T-cell (primary cell): ENCODE data around the gene LIMK1. TPM values are rescaled to one million over a fixed set of nuclear protein-coding genes. Genes with fewer than 3 reads are reported as not detected.
"Not testable (repeated sequence)": the region's sequence is repeated elsewhere in the genome, so short reads cannot be mapped to it uniquely, and the experiment has no call there.

Experiments used
- ATAC-seq, 4 experiments: fragments of 200-7000 bp in 3 of 4; fragments of 150-1000 bp in 1 of 4; cut with Tn5 transposase; replicated peaks in 1 of 4; 1 replicate in 3 of 4; 2 replicates in 1 of 4; pipeline ENCODE4 v1.10.0; 2021; ENCODE audit warnings: moderate library complexity in 3 of 4, mild to moderate bottlenecking in 2 of 4, moderate number of reproducible peaks in 1 of 4
- CTCF ChIA-PET, 2 donors: fragments of 300-600 bp; sonication (Branson Sonifier 250); formaldehyde crosslinking; loops; one replicate each; lab custom pipeline; 2022; ENCODE audit warnings: antibody characterized with exemption in 2 of 2; lab: Charles Lee
- POLR2A ChIA-PET, 2 donors: fragments of 300-600 bp; sonication (Branson Sonifier 250); formaldehyde crosslinking; loops; one replicate each; lab custom pipeline; 2022; ENCODE audit warnings: antibody characterized with exemption in 2 of 2; lab: Charles Lee
- DNase-seq, 35 experiments: peaks; one replicate each; pipeline versions ENCODE4 v3.0.0 to v3.0.0-alpha.2; 2013 to 2023
- H3K27ac ChIP-seq: one replicate; pipeline ENCODE4 v1.5.1; 2013; ENCODE audit warnings: low read length
- H3K27me3 ChIP-seq, 2 experiments: replicated peaks in 1 of 2; 1 replicate in 1 of 2; 2 replicates in 1 of 2; pipeline versions ENCODE4 v1.6.1 to v1.7.0; 2013; ENCODE audit warnings: low read length in 1 of 2, mixed read lengths in 1 of 2; ENCODE audit not compliant: control insufficient read depth in 2 of 2, insufficient read depth in 2 of 2; ENCODE audit errors: extremely low read depth in 1 of 2
- H3K36me3 ChIP-seq, 2 donors: 1 replicate in 1 of 2; 2 replicates in 1 of 2; pipeline versions ENCODE4 v1.6.1 to v1.7.0; 2013; ENCODE audit warnings: low read length in 1 of 2; ENCODE audit not compliant: control insufficient read depth in 2 of 2, insufficient read depth in 1 of 2; ENCODE audit errors: extremely low read depth in 1 of 2
- H3K4me1 ChIP-seq, 2 experiments: 1 replicate in 1 of 2; 2 replicates in 1 of 2; pipeline versions ENCODE4 v1.6.1 to v1.7.0; 2013; ENCODE audit warnings: low read length in 2 of 2, mixed read lengths in 1 of 2; ENCODE audit not compliant: insufficient read depth in 2 of 2, control insufficient read depth in 1 of 2; ENCODE audit errors: extremely low read depth in 1 of 2
- H3K4me3 ChIP-seq, 2 donors: 1 replicate in 1 of 2; 2 replicates in 1 of 2; pipeline versions ENCODE4 v1.5.1 to v1.7.0; 2013; ENCODE audit warnings: mild to moderate bottlenecking in 2 of 2, low read length in 1 of 2, moderate library complexity in 1 of 2; ENCODE audit not compliant: control insufficient read depth in 1 of 2; ENCODE audit errors: extremely low read depth in 1 of 2
- H3K9me3 ChIP-seq: 2 replicates; pipeline ENCODE4 v1.7.0; 2013
- H3K27ac Mint-ChIP-seq, 2 donors: one replicate each; pipeline ENCODE4 v1.8.0; 2020 to 2021; ENCODE audit warnings: mild to moderate bottlenecking in 2 of 2, mixed read lengths in 2 of 2
- H3K27me3 Mint-ChIP-seq, 2 donors: one replicate each; pipeline ENCODE4 v1.8.0; 2021 to 2022; ENCODE audit warnings: mixed read lengths in 2 of 2
- H3K36me3 Mint-ChIP-seq: one replicate; pipeline ENCODE4 v1.8.0; 2021; ENCODE audit warnings: mixed read lengths
- H3K4me1 Mint-ChIP-seq, 3 donors: one replicate each; pipeline ENCODE4 v1.8.0; 2020 to 2022; ENCODE audit warnings: mixed read lengths in 3 of 3, mild to moderate bottlenecking in 1 of 3
- H3K4me3 Mint-ChIP-seq, 3 donors: one replicate each; pipeline ENCODE4 v1.8.0; 2020 to 2022; ENCODE audit warnings: mild to moderate bottlenecking in 3 of 3, mixed read lengths in 3 of 3, moderate library complexity in 3 of 3
- H3K9me3 Mint-ChIP-seq, 3 donors: one replicate each; pipeline ENCODE4 v1.8.0; 2020 to 2022; ENCODE audit warnings: mixed read lengths in 3 of 3
- WGBS: methylation state at CpG from one replicate; pipeline ENCODE4 v1.1.5; 2013; ENCODE audit warnings: missing lambda C conversion rate; ENCODE audit not compliant: insufficient coverage; 5-methylcytosine and 5-hydroxymethylcytosine counted together
- total RNA-seq, 35 experiments: library from RNA in 6 of 35; stranded (reverse) in 6 of 35; fragments of 120-200 nt in 1 of 35; gene quantifications; one replicate each; pipeline versions ENCODE4 v1.2.1 to v1.2.4 and lab custom pipeline; 2013 to 2026

LIMK1 gene
- total RNA-seq, 5 donors from 2014 or later (not counting 1 experiment from before 2014, with no cell fraction given) = 13.5 to 24.9 (median 18.4) TPM

DNA sequence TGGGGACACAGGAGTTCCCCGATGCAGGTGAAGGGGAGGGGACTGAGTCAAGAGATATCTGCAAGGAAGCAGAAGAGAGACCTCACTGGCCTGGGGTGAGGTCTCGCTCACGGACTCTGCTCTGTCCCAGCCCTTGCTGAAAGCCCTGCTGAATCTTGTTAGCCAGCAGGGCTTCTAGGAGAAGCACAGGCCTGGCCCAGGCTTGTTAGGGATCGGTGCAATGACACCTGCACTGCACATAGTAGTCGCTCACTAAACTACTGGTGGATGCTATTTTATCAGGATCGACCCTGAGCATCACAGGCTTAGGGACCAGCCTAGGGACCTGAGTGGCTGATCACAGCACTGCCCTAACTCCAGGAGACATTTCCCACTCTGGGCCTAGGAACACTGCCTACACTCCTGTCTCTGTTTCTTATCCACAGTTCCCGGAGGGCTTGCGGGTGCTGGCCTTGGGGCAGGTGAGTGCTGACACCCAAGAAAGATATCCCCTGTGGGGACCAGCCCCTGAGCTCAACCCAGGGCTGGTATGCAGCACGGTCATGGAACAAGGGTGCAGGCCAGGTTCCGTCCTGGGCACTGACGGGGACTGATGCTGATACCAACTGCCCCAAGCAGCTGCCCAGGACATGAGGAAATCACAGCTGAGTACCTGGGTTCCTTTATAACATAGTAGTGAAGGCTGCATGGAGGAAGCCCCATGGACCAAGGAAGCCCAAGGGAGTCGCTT, 42.6 kb upstream of the LIMK1 start:
- H3K36me3 Mint-ChIP-seq = no peaks in the 10 kb centered on the region
- no peak for DNase-seq
- no peak overlapping the region for H3K4me3 Mint-ChIP-seq
- no peaks in the 10 kb centered on the region for H3K4me1 Mint-ChIP-seq
- H3K9me3 Mint-ChIP-seq = no peaks in the 10 kb centered on the region
- WGBS = 84% methylated on average over 12 of the region's 12 CpGs
- POLR2A ChIA-PET = no interaction called here
- no peak overlapping the region for H3K27ac Mint-ChIP-seq
- CTCF ChIA-PET = no interaction called here
- peaks cover 0 to 35% of the 10 kb centered on the region in 2 experiments for H3K27me3 ChIP-seq
- H3K4me3 ChIP-seq = no peak overlapping the region
- no peak overlapping the region for H3K27ac ChIP-seq
- peak in 1 of 4 experiments; percentile 13 for ATAC-seq
- no peaks in the 10 kb centered on the region for H3K27me3 Mint-ChIP-seq
- H3K9me3 ChIP-seq = no peaks in the 10 kb centered on the region
- H3K4me1 ChIP-seq = no peaks in the 10 kb centered on the region
- H3K36me3 ChIP-seq = no peaks in the 10 kb centered on the region

DNA sequence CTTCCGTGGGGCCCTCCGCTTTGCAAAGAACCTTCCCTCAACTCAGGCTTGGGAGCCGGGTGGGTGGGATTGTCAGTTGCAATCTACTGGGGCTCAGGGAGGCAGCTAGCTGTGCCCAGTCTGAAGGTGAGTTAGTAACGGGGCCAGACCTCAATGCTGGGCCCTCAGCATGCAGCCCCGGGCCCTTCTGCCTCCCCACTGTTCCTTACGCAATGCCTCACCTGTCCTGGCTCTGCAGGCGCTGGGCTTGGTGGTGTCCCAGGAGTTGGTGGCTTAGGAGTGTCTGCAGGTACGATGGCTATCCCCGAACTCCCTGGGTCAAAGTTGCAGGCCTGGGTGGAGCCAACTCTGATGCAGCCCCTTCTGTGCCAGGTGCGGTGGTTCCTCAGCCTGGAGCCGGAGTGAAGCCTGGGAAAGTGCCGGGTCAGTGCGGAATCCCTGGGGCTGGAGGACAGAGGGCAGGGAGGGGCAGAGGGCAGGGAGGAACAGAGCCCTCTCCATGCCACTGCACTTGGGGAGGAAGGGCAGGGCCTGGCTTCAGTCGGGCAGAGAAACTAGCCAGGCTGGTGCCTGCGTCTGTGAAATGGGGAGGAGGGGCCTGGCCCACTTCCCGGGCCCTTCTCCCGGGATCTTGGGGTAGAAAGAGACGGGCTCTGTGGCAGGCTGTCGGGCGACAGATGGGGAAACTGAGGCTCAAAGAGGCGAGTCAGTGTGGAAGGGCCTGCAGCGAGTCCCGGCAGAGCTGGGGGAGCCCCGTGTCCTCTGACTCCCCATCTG, 40.7 kb upstream of the LIMK1 start:
- Mint-ChIP-seq H3K27ac (no peak overlapping the region), H3K4me3 (no peak overlapping the region), H3K27me3 (peaks cover 0 to 1% of the 10 kb centered on the region in 2 donors), H3K36me3 (no peaks in the 10 kb centered on the region), H3K4me1 (no peaks in the 10 kb centered on the region), H3K9me3 (no peaks in the 10 kb centered on the region)
- ATAC-seq = no peak
- no peak for DNase-seq
- 82% methylated on average over 21 of the region's 24 CpGs for WGBS
- Histone ChIP-seq H3K36me3 (no peaks in the 10 kb centered on the region), H3K4me1 (no peaks in the 10 kb centered on the region), H3K4me3 (no peak overlapping the region), H3K9me3 (no peaks in the 10 kb centered on the region), H3K27me3 (peaks cover 0 to 35% of the 10 kb centered on the region in 2 experiments), H3K27ac (no peak overlapping the region)
- CTCF ChIA-PET = no interaction called here
- POLR2A ChIA-PET = no interaction called here

DNA sequence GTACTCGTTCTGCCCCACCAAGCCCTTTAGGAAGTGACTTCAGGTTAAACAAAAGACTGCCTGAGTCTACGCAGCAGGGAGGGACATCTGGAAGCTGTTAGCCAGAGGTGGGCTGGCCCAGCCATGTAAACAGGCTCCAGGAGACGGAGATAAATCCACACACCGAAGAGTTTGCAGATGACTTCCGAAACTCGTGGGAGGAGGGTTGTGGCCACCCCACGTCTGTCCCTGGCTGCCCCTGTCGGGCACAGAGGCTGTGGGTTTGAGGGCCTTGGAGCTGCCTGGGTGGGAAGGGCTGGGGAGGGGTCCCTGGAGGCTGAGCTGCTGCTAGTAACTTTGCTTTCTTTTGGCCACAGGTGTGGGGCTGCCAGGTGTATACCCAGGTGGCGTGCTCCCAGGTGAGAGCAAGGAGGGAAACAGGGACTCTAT, 40.1 kb upstream of the LIMK1 start:
- no peaks in the 10 kb centered on the region for H3K9me3 Mint-ChIP-seq
- no peaks in the 10 kb centered on the region for H3K4me1 Mint-ChIP-seq
- Histone ChIP-seq H3K4me3 (no peak overlapping the region), H3K4me1 (no peaks in the 10 kb centered on the region), H3K27me3 (peaks cover 0 to 30% of the 10 kb centered on the region in 2 experiments), H3K9me3 (no peaks in the 10 kb centered on the region), H3K36me3 (no peaks in the 10 kb centered on the region), H3K27ac (no peak overlapping the region)
- ChIA-PET POLR2A (no interaction called here), CTCF (no interaction called here)
- 85% methylated on average over 7 of the region's 9 CpGs for WGBS
- peaks cover 0 to 1% of the 10 kb centered on the region in 2 donors for H3K27me3 Mint-ChIP-seq
- H3K36me3 Mint-ChIP-seq = no peaks in the 10 kb centered on the region
- H3K4me3 Mint-ChIP-seq = no peak overlapping the region
- no peak for DNase-seq
- ATAC-seq = no peak
- H3K27ac Mint-ChIP-seq = no peak overlapping the region

- H3K36me3 Mint-ChIP-seq = no peaks in the 10 kb centered on the region
- ATAC-seq (no peak), DNase-seq (no peak)
- H3K4me1 Mint-ChIP-seq = no peaks in the 10 kb centered on the region
- 84% methylated on average over 14 of the region's 20 CpGs for WGBS
- no peaks in the 10 kb centered on the region for H3K4me1 ChIP-seq
- peaks cover 0 to 1% of the 10 kb centered on the region in 2 donors for H3K27me3 Mint-ChIP-seq
- no peak overlapping the region for H3K27ac Mint-ChIP-seq
- ChIA-PET CTCF (interaction anchor here (0.5 to 0.7 kb wide), 2 partner anchors 9 to 28 kb away, joined by 3 to 4 read pairs; no protein-coding TSS in a partner anchor), POLR2A (no interaction called here)
- no peak overlapping the region for H3K4me3 ChIP-seq
- H3K9me3 ChIP-seq = no peaks in the 10 kb centered on the region
- H3K4me3 Mint-ChIP-seq = no peak overlapping the region
- H3K27me3 ChIP-seq = peaks cover 0 to 24% of the 10 kb centered on the region in 2 experiments
- no peaks in the 10 kb centered on the region for H3K9me3 Mint-ChIP-seq
- H3K36me3 ChIP-seq = no peaks in the 10 kb centered on the region
- no peak overlapping the region for H3K27ac ChIP-seq
Measured at GRCh38 chr7:74044366-74045350, 38.9 kb upstream of the LIMK1 start.

- H3K4me1 ChIP-seq, H3K36me3 ChIP-seq, H3K27ac ChIP-seq, H3K36me3 Mint-ChIP-seq, H3K4me1 Mint-ChIP-seq, H3K9me3 Mint-ChIP-seq, ATAC-seq, H3K27ac Mint-ChIP-seq, H3K9me3 ChIP-seq, H3K27me3 Mint-ChIP-seq, DNase-seq, CTCF ChIA-PET, H3K4me3 ChIP-seq, H3K4me3 Mint-ChIP-seq, POLR2A ChIA-PET: not testable (repeated sequence)
- H3K27me3 ChIP-seq = peaks cover 0 to 25% of the 10 kb centered on the region in 2 experiments
- WGBS = 79% methylated on average over 3 of the region's 7 CpGs
Measured at GRCh38 chr7:74046581-74046980, 37.0 kb upstream of the LIMK1 start.
